ENCODE measurements around the gene SEH1L. TPM values are rescaled to one million over a fixed set of nuclear protein-coding genes. Genes with fewer than 3 reads are reported as not detected.
"Not testable (repeated sequence)": the region's sequence is repeated elsewhere in the genome, so short reads cannot be mapped to it uniquely, and the experiment has no call there.

The SEH1L gene
- total RNA-seq, 1 experiment from 2014 or later = 57.8 TPM

GRCh38 chr18:12995952-12996477 lies 48.2 kb downstream of the SEH1L start:
- no peak for DNase-seq (ENCODE audit: low read depth)

GRCh38 chr18:12996661-12997292 lies 49.0 kb downstream of the SEH1L start:
- no peak for DNase-seq (ENCODE audit: low read depth)

GRCh38 chr18:12997330-12997729 lies 49.5 kb downstream of the SEH1L start:
- DNase-seq (ENCODE audit: low read depth) = not testable (repeated sequence)

- no peak for DNase-seq (ENCODE audit: low read depth)
These were observed 50.7 kb downstream of the SEH1L start for GRCh38 chr18:12998332-12999060.

- DNase-seq (ENCODE audit: low read depth) = peak; percentile 41
These were observed 55.7 kb downstream of the SEH1L start for GRCh38 chr18:13003466-13003896.

GRCh38 chr18:13004396-13004795 lies 56.6 kb downstream of the SEH1L start:
- DNase-seq (ENCODE audit: low read depth) = no peak

- no peak for DNase-seq (ENCODE audit: low read depth)
These were observed 57.5 kb downstream of the SEH1L start for GRCh38 chr18:13005289-13005688.

- no peak for DNase-seq (ENCODE audit: low read depth)
These were observed 58.9 kb downstream of the SEH1L start for GRCh38 chr18:13006531-13007247.

- DNase-seq (ENCODE audit: low read depth) = no peak
These were observed 59.4 kb downstream of the SEH1L start for GRCh38 chr18:13007248-13007560.

- DNase-seq (ENCODE audit: low read depth) = no peak
These were observed 63.9 kb downstream of the SEH1L start for GRCh38 chr18:13011719-13012118.

- no peak for DNase-seq (ENCODE audit: low read depth)
These were observed 66.4 kb downstream of the SEH1L start for GRCh38 chr18:13014232-13014631.

GRCh38 chr18:13014818-13015217 lies 67.0 kb downstream of the SEH1L start:
- DNase-seq (ENCODE audit: low read depth) = no peak

GRCh38 chr18:13017247-13017875 lies 69.5 kb downstream of the SEH1L start:
- DNase-seq (ENCODE audit: low read depth) = no peak

- no peak for DNase-seq (ENCODE audit: low read depth)
These were observed 70.6 kb downstream of the SEH1L start for GRCh38 chr18:13018374-13018773.

- no peak for DNase-seq (ENCODE audit: low read depth)
These were observed 71.5 kb downstream of the SEH1L start for GRCh38 chr18:13019301-13019700.

- DNase-seq (ENCODE audit: low read depth) = no peak
These were observed 74.8 kb downstream of the SEH1L start for GRCh38 chr18:13022644-13023043.

- no peak for DNase-seq (ENCODE audit: low read depth)
These were observed 77.4 kb downstream of the SEH1L start for GRCh38 chr18:13025233-13025632.

- DNase-seq (ENCODE audit: low read depth) = no peak
These were observed 78.9 kb downstream of the SEH1L start for GRCh38 chr18:13026583-13027270.

- no peak for DNase-seq (ENCODE audit: low read depth)
These were observed 81.1 kb downstream of the SEH1L start for GRCh38 chr18:13028869-13029268.

- DNase-seq (ENCODE audit: low read depth) = no peak
These were observed 84.4 kb downstream of the SEH1L start for GRCh38 chr18:13032173-13032572.

GRCh38 chr18:13035249-13035914 lies 87.6 kb downstream of the SEH1L start:
- DNase-seq (ENCODE audit: low read depth) = no peak
